Thyroid gland (tissue), 4 donors: ENCODE results near the gene ZBTB18. TPM values are rescaled to one million over a fixed set of nuclear protein-coding genes. Genes with fewer than 3 reads are reported as not detected.
"Not testable (repeated sequence)": the region's sequence is repeated elsewhere in the genome, so short reads cannot be mapped to it uniquely, and the experiment has no call there.

Experiments
- DNase-seq, 2 donors: peaks; one replicate each; pipeline ENCODE4 v3.0.0-alpha.2; 2019
- H3K27ac ChIP-seq, 3 donors: fragments of 200-600 bp; sonication (generic); 1 replicate in 2 of 3; 2 replicates in 1 of 3; pipeline ENCODE4 v1.5.1; 2016 to 2019; ENCODE audit warnings: mild to moderate bottlenecking in 1 of 3, moderate library complexity in 1 of 3
- H3K27me3 ChIP-seq: fragments of 200-600 bp; sonication (generic); one replicate; pipeline ENCODE4 v1.5.1; 2019
- H3K36me3 ChIP-seq, 2 donors: fragments of 200-600 bp; sonication (generic); one replicate each; pipeline ENCODE4 v1.5.1; 2016 to 2019
- H3K4me1 ChIP-seq, 2 donors: fragments of 200-600 bp; sonication (generic); one replicate each; pipeline ENCODE4 v1.5.1; 2017 to 2019
- H3K4me3 ChIP-seq, 3 donors: fragments of 200-600 bp; sonication (generic); replicated peaks in 1 of 3; 1 replicate in 2 of 3; 2 replicates in 1 of 3; pipeline ENCODE4 v1.5.1; 2016; ENCODE audit warnings: mild to moderate bottlenecking in 1 of 3
- H3K9me3 ChIP-seq: fragments of 200-600 bp; sonication (generic); one replicate; pipeline ENCODE4 v1.5.1; 2017
- CTCF ChIP-seq, 6 experiments: fragments of 200-600 bp in 3 of 6; fragments of 450-650 bp in 3 of 6; sonication (generic) in 3 of 6; IDR thresholded peaks; one replicate each; pipeline ENCODE4 v1.5.1; 2016 to 2019; ENCODE audit warnings: antibody characterized with exemption in 6 of 6, mild to moderate bottlenecking in 2 of 6, inconsistent platforms in 1 of 6, moderate library complexity in 1 of 6
- POLR2A ChIP-seq, 2 donors: fragments of 450-650 bp; IDR thresholded peaks; one replicate each; pipeline ENCODE4 v1.6.1; 2017; ENCODE audit warnings: antibody characterized with exemption in 2 of 2, mild to moderate bottlenecking in 2 of 2, moderate library complexity in 1 of 2
- WGBS, 2 donors: methylation state at CpG; one replicate each; pipeline ENCODE4 v1.1.5; 2017; 5-methylcytosine and 5-hydroxymethylcytosine counted together
- intact Hi-C: fragments of 100-400 bp; cut with DNase I; formaldehyde crosslinking; loops from one replicate; pipeline ENCODE4 v1.15.1; 2023
- total RNA-seq, 4 donors: library from RNA; depleted of rRNA; stranded (reverse); fragments of >200 nt; gene quantifications; one replicate each; pipeline ENCODE4 v1.2.3, GENCODE V29; 2016

Gene ZBTB18
- total RNA-seq, 4 donors from 2014 or later: 15.5 to 20.6 (median 18.3) TPM

- H3K4me1 ChIP-seq: no peaks in the 10 kb centered on the region
- 95 to 96% methylated on average over 11 of the region's 11 CpGs for WGBS, 2 donors
- no peak overlapping the region for H3K27ac ChIP-seq
- no peak for DNase-seq
- intact Hi-C loops: no loop called here
- no peaks in the 10 kb centered on the region for H3K36me3 ChIP-seq
- no peak for TF ChIP-seq POLR2A (IDR thresholded peaks at IDR 0.05)
- TF ChIP-seq CTCF (IDR thresholded peaks at IDR 0.05): no peak
- H3K9me3 ChIP-seq: no peaks in the 10 kb centered on the region
- no peaks in the 10 kb centered on the region for H3K27me3 ChIP-seq
- H3K4me3 ChIP-seq: no peak overlapping the region
Observed at GRCh38 chr1:244035358-244035757, 15.7 kb upstream of the ZBTB18 start.

- WGBS, 2 donors: 86 to 87% methylated on average over 9 of the region's 9 CpGs
- H3K27me3 ChIP-seq: no peaks in the 10 kb centered on the region
- intact Hi-C loops: no loop called here
- H3K36me3 ChIP-seq: no peaks in the 10 kb centered on the region
- H3K9me3 ChIP-seq: no peaks in the 10 kb centered on the region
- H3K27ac ChIP-seq: no peak overlapping the region
- no peaks in the 10 kb centered on the region for H3K4me1 ChIP-seq
- H3K4me3 ChIP-seq: no peak overlapping the region
- no peak for DNase-seq
- TF ChIP-seq CTCF (IDR thresholded peaks at IDR 0.05): no peak
- TF ChIP-seq POLR2A (IDR thresholded peaks at IDR 0.05): no peak
Observed at GRCh38 chr1:244037252-244037651, 13.8 kb upstream of the ZBTB18 start.

- Histone ChIP-seq H3K27ac (no peak overlapping the region), H3K4me1 (peaks cover 0 to under 1% of the 10 kb centered on the region in 2 donors), H3K36me3 (no peaks in the 10 kb centered on the region), H3K27me3 (no peaks in the 10 kb centered on the region), H3K4me3 (no peak overlapping the region), H3K9me3 (no peaks in the 10 kb centered on the region)
- intact Hi-C loops: no loop called here
- no peak for DNase-seq
- TF ChIP-seq CTCF (IDR thresholded peaks at IDR 0.05) (no peak), POLR2A (IDR thresholded peaks at IDR 0.05) (no peak)
- 93 to 95% methylated on average over 4 of the region's 4 CpGs for WGBS, 2 donors
Observed at GRCh38 chr1:244041466-244042120, 9.5 kb upstream of the ZBTB18 start.

- no peaks in the 10 kb centered on the region for H3K9me3 ChIP-seq
- no peaks in the 10 kb centered on the region for H3K36me3 ChIP-seq
- intact Hi-C loops: no loop called here
- peaks cover 0 to 5% of the 10 kb centered on the region in 2 donors for H3K4me1 ChIP-seq
- H3K27me3 ChIP-seq: no peaks in the 10 kb centered on the region
- no peak overlapping the region for H3K27ac ChIP-seq
- no peak overlapping the region for H3K4me3 ChIP-seq
- no peak for TF ChIP-seq CTCF (IDR thresholded peaks at IDR 0.05)
- no peak for TF ChIP-seq POLR2A (IDR thresholded peaks at IDR 0.05)
- DNase-seq: no peak
- 97% methylated on average over 3 of the region's 3 CpGs for WGBS, 2 donors
Observed at GRCh38 chr1:244042293-244042692, 8.8 kb upstream of the ZBTB18 start.

GRCh38 chr1:244044423-244044822 is 6.7 kb upstream of the ZBTB18 start:
- TF ChIP-seq POLR2A (IDR thresholded peaks at IDR 0.05) (no peak), CTCF (IDR thresholded peaks at IDR 0.05) (no peak)
- no peak overlapping the region for H3K4me3 ChIP-seq
- DNase-seq: no peak
- intact Hi-C loops: no loop called here
- no peaks in the 10 kb centered on the region for H3K36me3 ChIP-seq
- no peaks in the 10 kb centered on the region for H3K27me3 ChIP-seq
- peaks cover 0 to 5% of the 10 kb centered on the region in 2 donors for H3K4me1 ChIP-seq
- no peak overlapping the region for H3K27ac ChIP-seq
- WGBS, 2 donors: 1 to 2% methylated on average over 1 of the region's 1 CpG
- no peaks in the 10 kb centered on the region for H3K9me3 ChIP-seq

GRCh38 chr1:244046254-244046653 is 4.8 kb upstream of the ZBTB18 start:
- H3K27ac ChIP-seq: peak overlapping the region; percentile 95 to 100 (median 99)
- H3K27me3 ChIP-seq, H3K9me3 ChIP-seq, DNase-seq, H3K36me3 ChIP-seq, intact Hi-C loops, H3K4me3 ChIP-seq: not testable (repeated sequence)
- H3K4me1 ChIP-seq: peaks cover 6 to 13% of the 10 kb centered on the region in 2 donors
- 93 to 97% methylated on average over 1 of the region's 1 CpG for WGBS, 2 donors
